HepG2 (cell line): ENCODE data around the gene LRRC3. TPM values are rescaled to one million over a fixed set of nuclear protein-coding genes. Genes with fewer than 3 reads are reported as not detected.

ENCODE experiments used
- ATAC-seq: fragments of 200-7000 bp; cut with Tn5 transposase; 3 replicates; pipeline ENCODE4 v1.9.1; 2020; ENCODE audit warnings: mild to moderate bottlenecking, moderate library complexity
- BruUV-seq: library from RNA; stranded (reverse); fragments of 400-500 nt; replicated peaks from 2 replicates; lab custom pipeline; 2021; lab: Mats Ljungman, UMichigan
- CTCF ChIA-PET: fragments of 300-600 bp; formaldehyde crosslinking; extraction: SDS; loops from one replicate; lab custom pipeline; 2021; ENCODE audit warnings: low total read pairs, inconsistent platforms, low intra/inter-chr PET ratio; lab: Yijun Ruan, JAX
- POLR2A ChIA-PET: fragments of 350-600 bp; sonication (Branson Sonifier 250); formaldehyde crosslinking; loops from one replicate; lab custom pipeline; 2020; ENCODE audit warnings: antibody characterized with exemption, inconsistent platforms; lab: Yijun Ruan, JAX
- DNase-seq: peaks from one replicate; pipeline ENCODE4 v3.0.0-alpha.2; 2015; ENCODE audit warnings: low spot score
- FAIRE-seq: peaks from 3 replicates; lab custom pipeline; 2011; peaks lifted over from hg19 to GRCh38; lab: Jason Lieb, UNC
- H2AFZ ChIP-seq: one replicate; pipeline ENCODE4 v1.6.1; 2011; ENCODE audit warnings: low read length, inconsistent platforms
- H3K27ac ChIP-seq: fragments of 300-600 bp; 3 replicates; pipeline ENCODE4 v1.8.0; 2011; ENCODE audit warnings: mixed run types, mild to moderate bottlenecking, mixed read lengths, low read length, inconsistent platforms; ENCODE audit not compliant: insufficient read depth; ENCODE audit errors: extremely low read length
- H3K27me3 ChIP-seq, 2 experiments: fragments of 200-600 bp in 1 of 2; 2 replicates in 1 of 2; 3 replicates in 1 of 2; pipeline versions ENCODE4 v1.6.0 to v1.8.0; 2011; ENCODE audit warnings: low read length in 2 of 2, mild to moderate bottlenecking in 2 of 2, moderate library complexity in 2 of 2, inconsistent platforms in 1 of 2; ENCODE audit not compliant: insufficient read depth in 2 of 2, control insufficient read depth in 1 of 2
- H3K36me3 ChIP-seq, 2 experiments: fragments of 200-600 bp in 1 of 2; replicated peaks in 1 of 2; 2 replicates in 1 of 2; 3 replicates in 1 of 2; pipeline versions ENCODE4 v1.5.1 to v1.8.0; 2011; ENCODE audit warnings: low read length in 2 of 2, inconsistent platforms in 1 of 2; ENCODE audit not compliant: insufficient read depth in 2 of 2, control insufficient read depth in 1 of 2
- H3K4me1 ChIP-seq: 2 replicates; pipeline ENCODE4 v1.5.1; 2012; ENCODE audit warnings: low read length, inconsistent platforms; ENCODE audit not compliant: insufficient read depth
- H3K4me2 ChIP-seq: 2 replicates; pipeline ENCODE4 v1.6.0; 2011; ENCODE audit warnings: low read depth, low read length, inconsistent platforms
- H3K4me3 ChIP-seq, 3 experiments: fragments of 200-600 bp in 1 of 3; sonication (generic), shearing (Covaris generic) in 1 of 3; replicated peaks in 1 of 3; 2 replicates each; pipeline ENCODE4 v1.5.1; 2011 to 2016; ENCODE audit warnings: low read length in 3 of 3, inconsistent platforms in 2 of 3, low read depth in 2 of 3, mild to moderate bottlenecking in 2 of 3, control low read depth in 1 of 3, mixed read lengths in 1 of 3; ENCODE audit not compliant: insufficient read depth in 1 of 3
- H3K79me2 ChIP-seq: one replicate; pipeline ENCODE4 v1.6.1; 2011; ENCODE audit warnings: low read length, inconsistent platforms; ENCODE audit not compliant: insufficient read depth
- H3K9ac ChIP-seq: 2 replicates; pipeline ENCODE4 v1.6.0; 2011; ENCODE audit warnings: mild to moderate bottlenecking, low read depth, low read length, inconsistent platforms; ENCODE audit not compliant: insufficient read depth
- H3K9me3 ChIP-seq: 2 replicates; pipeline ENCODE4 v1.5.1; 2012; ENCODE audit warnings: mild to moderate bottlenecking, low read length
- H4K20me1 ChIP-seq: 2 replicates; pipeline ENCODE4 v1.6.0; 2011; ENCODE audit warnings: inconsistent platforms, mild to moderate bottlenecking, low read length, moderate library complexity; ENCODE audit not compliant: insufficient read depth
- ARID4A ChIP-seq: sonication (generic); formaldehyde crosslinking; IDR thresholded peaks from 2 replicates; pipeline ENCODE4 v1.5.0; 2020; ENCODE audit warnings: mild to moderate bottlenecking, missing genetic modification reagents, borderline replicate concordance
- EED ChIP-seq: sonication (generic); formaldehyde crosslinking; IDR thresholded peaks from 2 replicates; pipeline ENCODE4 v1.5.0; 2020; ENCODE audit warnings: mild to moderate bottlenecking, missing genetic modification reagents
- NONO ChIP-seq, 2 experiments: fragments of 450-650 bp in 1 of 2; sonication (generic) in 1 of 2; formaldehyde crosslinking in 1 of 2; IDR thresholded peaks in 1 of 2; conservative IDR thresholded peaks in 1 of 2; 2 replicates each; pipeline versions ENCODE4 v1.6.1 to v1.8.0; 2017 to 2022; ENCODE audit warnings: mild to moderate bottlenecking in 1 of 2, missing genetic modification reagents in 1 of 2, moderate library complexity in 1 of 2
- XBP1 ChIP-seq: sonication (generic); formaldehyde crosslinking; IDR thresholded peaks from 2 replicates; pipeline ENCODE4 v1.5.0; 2020; ENCODE audit warnings: missing genetic modification reagents
- ZMAT5 ChIP-seq: sonication (generic); formaldehyde crosslinking; IDR thresholded peaks from 2 replicates; pipeline ENCODE4 v1.5.0; 2020; ENCODE audit warnings: mild to moderate bottlenecking, low read depth, missing genetic modification reagents, borderline replicate concordance
- ZNF224 ChIP-seq: sonication (generic); formaldehyde crosslinking; IDR thresholded peaks from 2 replicates; pipeline ENCODE4 v1.5.0; 2020; ENCODE audit warnings: mild to moderate bottlenecking, missing genetic modification reagents
- ZNF446 ChIP-seq: sonication (generic); formaldehyde crosslinking; IDR thresholded peaks from 2 replicates; pipeline ENCODE4 v1.5.0; 2020; ENCODE audit warnings: mild to moderate bottlenecking, missing genetic modification reagents
- WGBS: methylation state at CpG from one replicate; pipeline ENCODE4 v1.1.6; 2017; ENCODE audit warnings: low lambda C conversion rate; 5-methylcytosine and 5-hydroxymethylcytosine counted together
- in situ Hi-C: cut with HindIII; loops from 2 replicates; pipeline ENCODE4 v1.10.0; 2017; ENCODE audit warnings: low pct_unique_long_range_greater_than_20kb; ENCODE audit not compliant: extremely low pct_ligation_motif_present
- intact Hi-C: fragments of 100-400 bp; cut with micrococcal nuclease; formaldehyde crosslinking; loops from one replicate; pipeline ENCODE4 v1.10.0; 2022; ENCODE audit not compliant: unreplicated experiment
- polyA plus RNA-seq, 8 experiments: library from polyadenylated mRNA; depleted of rRNA in 3 of 8; stranded (reverse) in 7 of 8; unstranded in 1 of 8; fragments of >200 nt; fragmentation: Illumina TruSeq in 4 of 8; extraction: Trizol in 4 of 8; gene quantifications; 2 replicates each; pipeline versions ENCODE4 v1.2.1 to v1.2.3, GENCODE V29; 2011 to 2016; ENCODE audit warnings: low read depth in 4 of 8, missing spikeins in 1 of 8, mixed read lengths in 1 of 8; ENCODE audit not compliant: insufficient read depth in 1 of 8
- total RNA-seq, 5 experiments: library from RNA; depleted of rRNA; stranded (reverse); fragments of >200 nt; fragmentation: Illumina TruSeq; extraction: Trizol; gene quantifications; 2 replicates each; pipeline ENCODE4 v1.2.3, GENCODE V29; 2016; ENCODE audit warnings: low read depth in 1 of 5

LRRC3 gene
- total and polyA plus RNA-seq, 2 of the 13 experiments (the other 11 are each of a cell fraction or from before 2014, with no cell fraction given): 4.8 to 16.5 TPM

GRCh38 chr21:44459712-44460440 is 4.6 kb downstream of the LRRC3 start:
- DNase-seq (no peak), FAIRE-seq (no peak), ATAC-seq (no peak)
- Histone ChIP-seq H2AFZ (no peak overlapping the region), H3K9ac (no peak overlapping the region), H3K79me2 (peaks cover 18% of the 10 kb centered on the region), H3K4me3 (no peak overlapping the region; a peak in 1 of 6 replicates), H3K36me3 (no peaks in the 10 kb centered on the region; a peak in 2 of 5 replicates), H3K4me2 (no peak overlapping the region; the same call in 1 of the 2 replicates), H4K20me1 (no peaks in the 10 kb centered on the region), H3K9me3 (no peaks in the 10 kb centered on the region), H3K27me3 (no peaks in the 10 kb centered on the region), H3K27ac (peak overlapping the region; percentile 85), H3K4me1 (peaks cover 66% of the 10 kb centered on the region)
- in situ Hi-C loops: no loop called here
- POLR2A ChIA-PET: no interaction called here
- no TSS peak for BruUV-seq
- CTCF ChIA-PET: no interaction called here
- intact Hi-C loops: loop anchor here (5.0 kb wide), 1 partner anchor 123 kb away; the partner anchor contains the start of gene CFAP410
- 92% methylated on average over 10 of the region's 14 CpGs for WGBS
- TF ChIP-seq EED (CRISPR knock-in tag) (no peak), ZNF224 (no peak)

GRCh38 chr21:44460441-44460755 is 5.1 kb downstream of the LRRC3 start:
- H3K4me1 ChIP-seq: peaks cover 65% of the 10 kb centered on the region
- in situ Hi-C loops: no loop called here
- DNase-seq: no peak
- no peak overlapping the region for H3K4me3 ChIP-seq
- TF ChIP-seq XBP1 (CRISPR knock-in tag) (no peak), ZNF446 (CRISPR knock-in tag) (no peak), NONO (IDR thresholded peaks at IDR 0.05) (no peak), NONO (CRISPR knock-in tag; conservative IDR thresholded peaks at IDR 0.05) (0 out of 2 replicates have a peak, but pooled peaks have one; percentile 26), ZMAT5 (CRISPR knock-in tag) (no peak), ARID4A (CRISPR knock-in tag) (0 out of 2 replicates have a peak, but pooled peaks have one; percentile 14)
- TF ChIP-seq, all 625 proteins: peak for 2
- peaks cover 18% of the 10 kb centered on the region for H3K79me2 ChIP-seq
- no peak overlapping the region for H3K27ac ChIP-seq
- intact Hi-C loops: no loop called here
- no peaks in the 10 kb centered on the region; a peak in 2 of 5 replicates for H3K36me3 ChIP-seq
- no peaks in the 10 kb centered on the region for H3K27me3 ChIP-seq
- no peaks in the 10 kb centered on the region for H3K9me3 ChIP-seq
- BruUV-seq: no TSS peak
- CTCF ChIA-PET: no interaction called here
- no peak overlapping the region for H3K9ac ChIP-seq
- H4K20me1 ChIP-seq: no peaks in the 10 kb centered on the region
- ATAC-seq (no peak), FAIRE-seq (no peak)
- no peak overlapping the region for H2AFZ ChIP-seq
- H3K4me2 ChIP-seq: no peak overlapping the region
- 98% methylated on average over 5 of the region's 8 CpGs for WGBS
- POLR2A ChIA-PET: interaction anchor here (2.0 kb wide), 1 partner anchor 22 kb away, joined by 13 read pairs; no protein-coding TSS in a partner anchor
